ENCODE data around the gene OR1L6. TPM values are rescaled to one million over a fixed set of nuclear protein-coding genes. Genes with fewer than 3 reads are reported as not detected.

Gene OR1L6, protein sequence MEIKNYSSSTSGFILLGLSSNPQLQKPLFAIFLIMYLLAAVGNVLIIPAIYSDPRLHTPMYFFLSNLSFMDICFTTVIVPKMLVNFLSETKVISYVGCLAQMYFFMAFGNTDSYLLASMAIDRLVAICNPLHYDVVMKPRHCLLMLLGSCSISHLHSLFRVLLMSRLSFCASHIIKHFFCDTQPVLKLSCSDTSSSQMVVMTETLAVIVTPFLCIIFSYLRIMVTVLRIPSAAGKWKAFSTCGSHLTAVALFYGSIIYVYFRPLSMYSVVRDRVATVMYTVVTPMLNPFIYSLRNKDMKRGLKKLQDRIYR
- not detected for total RNA-seq

DNA sequence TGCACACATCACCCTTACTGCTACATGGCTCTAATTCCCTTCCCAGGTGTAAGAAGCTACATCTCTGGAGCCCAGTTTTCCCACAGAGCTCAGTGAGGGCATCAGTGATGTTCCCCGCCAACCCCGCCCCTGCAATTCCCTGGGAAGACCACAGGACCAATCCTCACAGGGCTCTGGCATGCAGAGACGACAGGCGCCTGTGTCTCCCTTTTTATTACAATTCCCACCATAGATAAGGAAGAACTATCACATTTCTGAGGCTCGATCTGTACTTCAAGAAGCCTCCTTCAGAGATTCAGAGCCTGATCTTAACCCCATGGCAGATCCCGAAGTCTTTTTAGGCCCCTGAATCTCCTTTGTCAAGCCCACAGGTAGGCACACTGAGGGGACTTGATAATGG is at the start of gene OR1L6:
Gene OR1L6 (plus strand): TSS at position 301 of the 400 bp plus-strand sequence. CDS start 7,545 bp downstream, outside the sequence.
- no peaks in the 10 kb centered on the region for H3K27me3 ChIP-seq
- H3K4me3 ChIP-seq: no peak within 1 kb of the TSS
- H3K9me3 ChIP-seq: peaks cover 0 to 50% (median 7%) of the 10 kb centered on the region in 4 donors
- H3K27ac ChIP-seq: no peak within 1 kb of the TSS
- no peak for DNase-seq (ENCODE audit: low spot score in 2 of 2)
- TF ChIP-seq, protein P1, sequence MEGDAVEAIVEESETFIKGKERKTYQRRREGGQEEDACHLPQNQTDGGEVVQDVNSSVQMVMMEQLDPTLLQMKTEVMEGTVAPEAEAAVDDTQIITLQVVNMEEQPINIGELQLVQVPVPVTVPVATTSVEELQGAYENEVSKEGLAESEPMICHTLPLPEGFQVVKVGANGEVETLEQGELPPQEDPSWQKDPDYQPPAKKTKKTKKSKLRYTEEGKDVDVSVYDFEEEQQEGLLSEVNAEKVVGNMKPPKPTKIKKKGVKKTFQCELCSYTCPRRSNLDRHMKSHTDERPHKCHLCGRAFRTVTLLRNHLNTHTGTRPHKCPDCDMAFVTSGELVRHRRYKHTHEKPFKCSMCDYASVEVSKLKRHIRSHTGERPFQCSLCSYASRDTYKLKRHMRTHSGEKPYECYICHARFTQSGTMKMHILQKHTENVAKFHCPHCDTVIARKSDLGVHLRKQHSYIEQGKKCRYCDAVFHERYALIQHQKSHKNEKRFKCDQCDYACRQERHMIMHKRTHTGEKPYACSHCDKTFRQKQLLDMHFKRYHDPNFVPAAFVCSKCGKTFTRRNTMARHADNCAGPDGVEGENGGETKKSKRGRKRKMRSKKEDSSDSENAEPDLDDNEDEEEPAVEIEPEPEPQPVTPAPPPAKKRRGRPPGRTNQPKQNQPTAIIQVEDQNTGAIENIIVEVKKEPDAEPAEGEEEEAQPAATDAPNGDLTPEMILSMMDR (IDR thresholded peaks at IDR 0.05): no peak
- TF ChIP-seq POLR2A (IDR thresholded peaks at IDR 0.05) (no peak), EP300 (IDR thresholded peaks at IDR 0.05) (no peak)
- no peaks in the 10 kb centered on the region for H3K4me1 ChIP-seq
- WGBS, 2 donors: 74 to 78% methylated on average over 6 of the region's 6 CpGs
- H3K36me3 ChIP-seq: no peaks in the 10 kb centered on the region

- Histone ChIP-seq H3K4me1 (no peaks in the 10 kb centered on the region), H3K9me3 (peaks cover 0 to 69% (median 11%) of the 10 kb centered on the region in 4 donors), H3K27me3 (no peaks in the 10 kb centered on the region), H3K27ac (no peak overlapping the region), H3K36me3 (no peaks in the 10 kb centered on the region), H3K4me3 (no peak overlapping the region)
- no peak for DNase-seq (ENCODE audit: low spot score in 2 of 2)
- WGBS, 2 donors: 96 to 98% methylated on average over 1 of the region's 1 CpG
- TF ChIP-seq EP300 (IDR thresholded peaks at IDR 0.05) (no peak), POLR2A (IDR thresholded peaks at IDR 0.05) (no peak)
- TF ChIP-seq, protein P1 (IDR thresholded peaks at IDR 0.05): no peak
Observed at GRCh38 chr9:122695696-122696095, 46.4 kb upstream of the OR1L6 start.

- WGBS, 2 donors: 82 to 90% methylated on average over 7 of the region's 7 CpGs
- no peak overlapping the region for H3K4me3 ChIP-seq
- H3K27me3 ChIP-seq: no peaks in the 10 kb centered on the region
- H3K27ac ChIP-seq: no peak overlapping the region
- no peak for DNase-seq (ENCODE audit: low spot score in 2 of 2)
- H3K36me3 ChIP-seq: no peaks in the 10 kb centered on the region
- H3K4me1 ChIP-seq: no peaks in the 10 kb centered on the region
- TF ChIP-seq EP300 (IDR thresholded peaks at IDR 0.05): no peak
- TF ChIP-seq, protein P1 (IDR thresholded peaks at IDR 0.05): no peak
- no peak for TF ChIP-seq POLR2A (IDR thresholded peaks at IDR 0.05)
- peaks cover 0 to 87% (median 8%) of the 10 kb centered on the region in 4 donors for H3K9me3 ChIP-seq
Observed at GRCh38 chr9:122718038-122718437, 24.1 kb upstream of the OR1L6 start.

DNA sequence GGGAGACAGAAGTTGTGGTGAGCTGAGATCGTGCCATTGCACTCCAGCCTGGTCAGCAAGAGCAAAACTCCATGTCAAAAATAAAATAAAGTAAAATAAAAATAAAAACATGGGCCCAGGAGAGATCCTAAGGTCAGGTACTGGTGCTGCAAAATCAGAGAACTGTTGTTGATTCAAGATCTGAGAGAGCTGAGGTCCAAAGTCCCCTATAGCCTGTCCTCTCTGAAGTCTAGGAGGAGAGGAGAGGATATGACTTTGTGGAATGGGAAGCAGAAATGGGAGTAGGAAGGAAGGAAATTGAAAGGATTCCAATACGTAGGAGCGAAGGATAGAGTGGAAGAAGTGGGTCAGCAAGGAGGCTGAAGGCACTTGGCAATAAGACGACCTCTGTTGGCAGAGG is 22.9 kb upstream of the OR1L6 start:
- H3K36me3 ChIP-seq: no peaks in the 10 kb centered on the region
- H3K4me1 ChIP-seq: no peaks in the 10 kb centered on the region
- H3K27ac ChIP-seq: no peak overlapping the region
- peaks cover 0 to 91% (median 9%) of the 10 kb centered on the region in 4 donors for H3K9me3 ChIP-seq
- H3K4me3 ChIP-seq: no peak overlapping the region
- TF ChIP-seq POLR2A (IDR thresholded peaks at IDR 0.05) (no peak), EP300 (IDR thresholded peaks at IDR 0.05) (no peak)
- TF ChIP-seq, protein P1 (IDR thresholded peaks at IDR 0.05): no peak
- H3K27me3 ChIP-seq: no peaks in the 10 kb centered on the region
- WGBS, 2 donors: 78 to 82% methylated on average over 4 of the region's 4 CpGs
- DNase-seq (ENCODE audit: low spot score in 2 of 2): no peak

GRCh38 chr9:122723690-122724089 is 18.4 kb upstream of the OR1L6 start, which contains the start of gene OR1L4:
Gene OR1L4, plus strand, starts transcription at chr9:122723990. Its CDS starts 0 bp downstream, at chr9:122723990.
- no peak within 1 kb of the TSS for H3K4me3 ChIP-seq
- DNase-seq (ENCODE audit: low spot score in 2 of 2): no peak
- TF ChIP-seq POLR2A (IDR thresholded peaks at IDR 0.05): no peak
- TF ChIP-seq EP300 (IDR thresholded peaks at IDR 0.05): no peak
- TF ChIP-seq, protein P1 (IDR thresholded peaks at IDR 0.05): no peak
- no peak within 1 kb of the TSS for H3K27ac ChIP-seq
- WGBS, 2 donors: 80 to 87% methylated on average over 1 of the region's 1 CpG
- peaks cover 0 to 94% (median 28%) of the 10 kb centered on the region in 4 donors for H3K9me3 ChIP-seq
- no peaks in the 10 kb centered on the region for H3K36me3 ChIP-seq
- H3K27me3 ChIP-seq: no peaks in the 10 kb centered on the region
- H3K4me1 ChIP-seq: no peaks in the 10 kb centered on the region

All from tibial nerve (tissue), 4 donors.